Activated CD4-positive, CD25-positive, alpha-beta regulatory T cell treated with anti-CD3 and anti-CD28 coated beads, Interleukin-2, amount 50 U/mL, for 72 hours (primary cell): Measurements from ENCODE around the gene DCP1B.

Source experiments
- DNase-seq: peaks from one replicate; pipeline ENCODE4 v3.0.0; 2021

Gene DCP1B

DNA sequence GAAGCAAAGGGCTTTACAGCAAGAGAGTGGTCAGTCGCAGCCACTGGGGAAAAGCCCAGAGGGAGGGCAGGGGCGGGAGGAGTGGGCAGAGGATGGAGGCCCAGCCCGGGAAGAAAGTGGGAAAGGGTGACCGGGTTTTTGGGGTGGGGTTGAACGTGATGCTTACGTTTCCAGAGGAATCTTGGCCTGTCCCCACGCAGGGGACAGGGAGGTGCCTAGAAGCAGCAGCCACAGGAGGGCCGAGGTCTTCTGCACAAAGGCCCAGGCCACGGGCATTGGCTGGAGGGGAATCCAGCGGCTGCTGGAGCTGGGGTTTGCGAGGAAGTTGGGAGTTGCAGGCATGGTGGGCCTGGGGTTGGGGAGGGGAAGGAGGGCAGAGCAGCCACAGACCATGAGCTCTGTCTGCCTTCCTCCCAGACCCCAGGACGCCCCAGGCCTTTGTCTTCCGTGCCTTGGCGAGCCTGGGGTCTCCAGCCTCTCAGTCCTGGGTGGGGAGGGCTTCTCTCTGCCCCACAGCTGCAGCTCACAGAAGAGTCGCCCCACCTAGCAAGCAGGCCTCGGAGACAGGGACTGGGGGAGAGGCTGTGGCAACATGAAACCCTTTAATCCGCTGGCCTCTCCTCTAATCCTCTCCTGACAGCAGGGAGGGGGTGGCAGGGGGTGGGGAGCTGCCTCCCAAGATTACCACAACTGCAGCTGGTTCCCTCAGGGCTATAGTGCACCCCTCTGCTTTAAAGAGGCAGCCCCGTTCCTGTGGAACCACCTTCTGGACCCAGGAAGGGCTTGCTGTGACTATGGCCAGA lies 86.0 kb downstream of the DCP1B start, which contains the start of gene CACNA2D4:
Gene CACNA2D4, minus strand, starts transcription at position 572 of the 803 bp plus-strand sequence. Its CDS starts 179 bp downstream, at position 393.
- peak; percentile 14 for DNase-seq

DNA sequence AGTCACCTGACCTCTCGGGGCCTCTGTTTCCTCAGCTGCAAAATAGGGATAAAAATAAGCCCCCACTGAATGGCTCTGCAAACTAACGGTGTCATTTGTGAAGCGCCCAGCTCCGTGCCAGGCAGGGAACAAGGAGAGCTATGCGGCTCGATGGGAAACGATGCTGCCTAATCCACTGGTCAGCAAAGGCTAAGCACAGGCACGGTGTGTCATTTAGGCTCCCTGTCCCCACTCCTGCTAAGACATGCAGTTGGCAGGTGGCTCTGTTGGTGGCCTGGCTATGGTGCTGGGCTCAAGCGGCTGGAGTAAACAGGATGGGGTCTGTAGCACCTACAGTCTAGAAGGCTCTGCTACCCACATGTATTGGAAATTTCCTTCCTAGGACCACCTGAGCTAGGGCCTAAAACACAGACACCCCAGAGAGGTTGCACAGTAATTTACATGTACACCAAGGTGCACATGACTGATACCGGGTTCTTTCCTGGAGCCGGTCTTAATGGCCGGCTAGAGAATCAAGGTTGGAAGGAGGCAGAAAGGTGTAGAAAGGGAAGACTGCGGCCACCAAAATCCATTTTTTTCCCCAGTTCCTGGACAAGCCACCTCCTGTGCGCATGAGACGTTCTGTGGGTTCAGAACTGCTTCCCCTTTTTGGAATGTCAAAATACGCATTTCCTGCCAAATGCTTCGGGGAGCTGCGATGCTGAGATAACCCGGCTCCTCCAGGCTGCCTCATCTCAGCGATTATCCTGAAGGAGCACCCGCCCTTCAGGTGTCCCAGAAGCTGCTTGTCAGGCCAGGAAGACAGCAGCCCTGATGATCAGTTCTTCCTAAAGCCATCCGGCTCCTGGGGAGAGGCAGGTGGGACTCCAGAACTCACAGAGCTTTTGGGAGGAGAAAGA lies 86.8 kb downstream of the DCP1B start:
- DNase-seq: peak; percentile 17

DNA sequence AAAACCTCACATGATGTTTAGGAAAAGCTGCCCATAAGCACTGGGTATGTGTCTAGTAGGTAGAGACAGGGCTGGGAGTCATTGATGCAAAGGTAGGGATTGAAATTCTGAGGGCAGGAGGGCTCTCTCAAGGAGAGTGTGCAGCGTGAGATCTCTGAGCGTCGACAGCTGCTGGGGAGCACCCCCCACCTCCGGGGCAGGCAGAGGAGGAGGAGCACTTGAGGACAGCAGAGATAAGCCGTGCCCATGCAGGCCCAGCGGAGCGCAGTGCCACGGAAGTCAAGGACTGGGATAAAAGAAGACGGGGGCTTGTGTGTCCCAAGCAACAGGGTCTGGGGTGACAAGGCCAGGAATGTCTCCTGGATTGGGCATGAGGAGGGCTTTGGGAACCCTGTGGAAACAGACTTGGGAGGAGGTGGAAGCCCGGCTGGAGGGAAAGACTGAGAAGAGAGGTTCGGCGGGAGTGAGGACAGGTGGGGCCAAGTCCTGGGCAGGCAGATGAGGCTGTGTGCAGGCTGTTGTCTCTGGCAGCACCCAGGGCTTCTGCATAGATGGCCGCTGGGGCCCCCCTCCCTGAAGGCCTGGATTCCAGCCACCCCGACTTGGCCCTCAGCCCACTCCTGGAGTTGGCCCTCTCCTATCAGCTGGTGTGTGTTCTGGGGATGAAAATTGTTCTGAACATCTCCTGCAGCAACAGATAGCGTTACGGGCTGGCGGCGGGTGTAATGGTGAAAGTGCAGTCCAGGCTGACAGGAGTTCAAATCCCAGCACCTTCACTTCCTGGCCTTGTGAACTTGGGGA lies 87.7 kb downstream of the DCP1B start:
- peak; percentile 16 for DNase-seq

DNA sequence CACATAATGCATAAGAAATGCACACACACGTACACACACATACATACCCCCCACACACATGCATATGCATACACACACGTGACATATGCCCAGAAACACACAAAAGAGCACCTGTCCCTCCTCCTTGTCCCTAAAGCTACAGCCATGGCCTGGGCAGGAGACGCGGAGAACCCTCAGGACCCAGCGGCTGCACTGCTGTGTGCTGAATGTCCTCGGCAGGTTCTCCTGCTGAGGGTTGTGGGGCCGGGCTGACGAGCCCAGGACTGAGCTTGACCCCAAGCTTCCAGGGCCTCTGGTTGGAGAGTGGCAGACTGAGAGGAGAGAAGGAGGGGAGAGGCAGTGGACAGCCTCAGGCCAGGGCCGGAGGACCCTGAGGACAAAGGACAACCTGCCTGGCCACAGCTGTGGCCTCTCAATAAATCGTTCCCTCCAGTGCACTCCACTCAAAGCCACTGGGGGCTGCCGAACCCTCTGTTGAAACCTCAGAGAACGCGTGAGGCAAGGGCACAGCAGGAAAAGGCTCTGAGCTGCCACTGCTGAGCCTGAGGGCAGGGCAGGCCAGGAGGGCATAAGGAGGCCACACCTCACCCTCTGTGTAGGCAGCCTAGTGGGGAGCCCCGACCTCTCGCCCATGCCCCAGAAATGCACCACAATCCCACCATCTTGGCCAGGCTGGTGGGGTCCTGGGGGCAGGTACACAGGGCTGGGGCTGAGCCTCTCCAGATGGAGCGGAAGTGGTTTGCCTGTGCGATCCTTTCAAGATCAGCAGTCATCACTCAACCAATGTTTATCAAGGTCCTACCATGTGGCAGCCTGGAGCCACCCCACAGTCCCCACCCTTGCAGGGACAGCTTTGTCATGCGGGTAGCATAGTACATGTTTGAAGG lies 88.9 kb downstream of the DCP1B start:
- DNase-seq: peak; percentile 32

DNA sequence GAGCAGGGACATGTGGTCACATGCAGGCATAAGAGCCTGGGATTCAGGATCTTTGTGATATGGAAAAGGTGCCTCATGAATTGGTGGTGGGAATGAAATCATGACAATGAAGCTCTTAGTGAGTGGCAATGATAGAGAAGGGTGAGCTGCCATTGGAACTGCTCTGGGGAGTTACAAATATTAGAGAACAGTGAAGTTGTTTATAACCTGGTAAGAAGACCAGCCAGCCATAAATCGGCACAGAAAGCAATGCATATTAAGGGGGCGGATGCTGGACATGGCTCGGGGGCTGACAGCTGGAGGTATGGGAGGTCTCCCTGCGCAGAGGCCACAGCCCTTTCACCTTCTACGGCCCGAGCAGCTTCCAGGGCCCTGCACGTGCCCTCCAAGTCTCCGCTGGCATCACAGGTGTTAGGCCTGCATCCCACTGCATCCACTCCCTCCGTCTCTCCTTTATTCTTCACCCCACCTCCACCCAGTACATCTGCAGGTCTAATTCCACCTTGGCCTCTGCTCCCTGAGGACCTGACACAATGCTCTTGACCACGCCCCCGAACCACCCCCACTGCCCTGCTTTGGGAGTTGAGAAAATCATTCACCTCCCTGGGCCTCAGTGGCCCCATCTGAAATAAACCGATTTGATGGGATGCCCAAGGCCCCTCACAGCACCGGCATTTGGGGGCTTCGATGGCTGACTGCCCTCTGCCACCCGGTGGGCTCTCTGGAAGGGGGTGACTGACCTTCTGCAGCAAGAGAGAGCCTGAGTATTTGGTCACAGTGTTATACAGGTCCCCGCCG lies 89.9 kb downstream of the DCP1B start:
- DNase-seq: no peak

DNA sequence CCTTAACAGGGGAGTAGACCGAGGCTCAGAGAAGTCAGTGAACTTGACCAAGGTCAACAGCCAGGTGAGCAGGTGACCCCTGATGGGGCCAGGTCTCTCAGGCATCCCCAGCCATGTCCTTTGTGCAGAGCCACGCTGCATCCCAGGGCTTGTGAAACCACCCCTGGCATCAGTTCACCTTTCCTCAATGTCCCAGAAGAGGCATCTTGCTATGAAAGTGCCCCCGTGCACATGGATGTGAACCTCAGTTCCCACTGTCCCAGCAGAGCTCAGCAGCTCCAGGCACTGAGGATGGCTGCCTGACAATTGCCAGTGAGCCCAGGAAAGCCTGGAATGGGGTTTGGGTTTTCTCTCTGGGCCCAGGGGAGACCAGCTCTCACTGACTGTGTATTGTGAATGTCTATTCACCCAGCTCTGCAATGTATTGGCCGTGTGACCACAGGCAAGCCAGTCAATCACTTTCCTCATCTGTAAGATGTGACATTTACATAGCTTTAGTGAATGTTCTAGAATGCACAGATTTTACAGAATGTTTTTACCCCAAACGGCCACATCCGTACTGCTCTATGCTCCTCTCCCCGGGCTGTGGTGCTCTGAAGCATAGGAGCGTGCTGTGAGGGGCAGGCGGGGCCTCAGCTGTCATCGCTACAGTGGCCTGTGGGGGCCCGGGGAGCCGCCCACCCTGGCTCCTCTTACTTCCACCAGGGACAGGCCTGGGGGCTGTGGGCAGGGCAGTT lies 90.7 kb downstream of the DCP1B start:
- peak; percentile 17 for DNase-seq

DNA sequence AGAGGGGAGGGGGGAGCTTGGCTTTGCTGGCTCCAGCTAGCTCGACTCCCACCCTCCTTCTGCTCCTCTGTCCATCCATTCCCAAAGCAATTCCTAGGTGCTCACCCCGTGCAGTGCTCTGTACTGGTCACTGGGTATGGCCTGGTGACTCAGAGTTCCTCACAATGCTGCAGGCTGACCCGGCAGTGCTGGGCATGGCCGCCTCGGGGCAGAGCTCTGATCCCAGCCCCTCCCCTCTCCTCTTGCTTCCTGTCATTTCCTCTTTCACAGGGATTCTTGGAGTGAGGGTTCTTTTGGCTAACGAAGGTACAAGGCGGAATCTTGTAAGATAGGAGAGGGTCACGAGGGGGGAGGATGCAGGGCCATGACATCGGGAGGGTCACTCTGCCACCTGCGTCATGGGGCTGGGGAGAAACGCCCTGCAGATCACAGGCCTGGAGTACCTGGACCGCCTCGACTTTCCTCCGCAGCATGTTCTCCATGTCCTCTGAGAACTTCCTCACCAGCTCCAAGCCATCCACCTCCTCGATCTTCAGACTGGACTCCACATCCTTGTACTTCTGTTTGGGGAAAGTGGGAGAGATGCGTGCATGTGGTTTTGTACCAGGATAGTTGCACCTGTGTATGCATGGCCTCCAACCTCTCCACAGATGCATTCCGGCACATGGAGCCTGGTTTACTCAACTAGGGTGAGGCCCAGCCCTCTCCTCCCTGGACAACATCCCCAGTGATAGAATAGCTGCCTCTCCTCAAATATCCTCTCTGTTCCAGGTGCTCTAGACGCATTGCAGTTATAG lies 91.5 kb downstream of the DCP1B start:
- peak; percentile 8 for DNase-seq

DNA sequence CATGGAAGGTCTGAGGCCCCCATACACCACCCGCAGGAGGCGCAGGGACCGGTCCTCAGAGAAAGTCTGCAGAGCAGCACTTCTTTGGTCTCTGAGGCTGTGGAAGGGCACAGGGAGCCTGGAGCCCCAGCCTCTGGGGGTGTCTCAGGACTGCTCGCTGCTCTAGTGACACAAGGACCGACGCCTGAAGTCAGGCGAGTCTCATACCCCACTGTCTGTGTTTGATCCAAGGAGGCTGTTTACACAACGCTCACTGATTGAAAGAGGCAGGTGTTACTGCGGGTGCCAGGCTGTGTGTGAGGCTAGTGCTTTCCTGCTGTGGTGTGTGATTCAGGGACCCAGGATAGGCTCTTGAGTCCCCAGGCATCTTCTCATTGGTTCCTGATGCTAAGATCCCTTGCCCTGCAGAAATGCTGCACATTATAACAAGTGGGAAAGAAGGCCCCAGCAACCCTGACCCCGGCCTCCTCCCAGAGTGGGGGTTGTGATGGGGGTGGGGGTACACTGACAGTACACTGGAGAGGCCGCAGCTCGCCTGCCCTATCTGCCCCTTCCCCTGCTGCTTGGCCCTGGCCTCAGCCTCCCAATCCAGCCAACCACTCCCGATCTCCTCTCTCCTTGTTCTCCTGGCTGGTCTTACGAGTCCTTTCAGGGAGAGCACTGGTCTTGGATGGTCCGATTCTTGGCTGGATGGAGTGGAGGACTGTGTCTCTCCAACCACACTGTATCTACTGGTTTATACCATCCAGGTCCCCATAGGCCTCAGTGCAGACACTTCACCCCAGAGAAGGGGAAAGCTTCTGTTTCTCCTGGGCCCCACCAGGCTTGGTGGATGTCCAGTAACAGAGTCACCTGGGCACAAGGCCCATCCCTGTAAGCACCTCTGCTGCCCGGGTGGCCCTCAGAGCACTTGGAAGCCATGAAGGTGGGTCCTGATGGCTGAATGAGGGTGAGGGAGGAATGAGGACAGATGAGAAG lies 92.4 kb downstream of the DCP1B start:
- DNase-seq: peak; percentile 13

DNA sequence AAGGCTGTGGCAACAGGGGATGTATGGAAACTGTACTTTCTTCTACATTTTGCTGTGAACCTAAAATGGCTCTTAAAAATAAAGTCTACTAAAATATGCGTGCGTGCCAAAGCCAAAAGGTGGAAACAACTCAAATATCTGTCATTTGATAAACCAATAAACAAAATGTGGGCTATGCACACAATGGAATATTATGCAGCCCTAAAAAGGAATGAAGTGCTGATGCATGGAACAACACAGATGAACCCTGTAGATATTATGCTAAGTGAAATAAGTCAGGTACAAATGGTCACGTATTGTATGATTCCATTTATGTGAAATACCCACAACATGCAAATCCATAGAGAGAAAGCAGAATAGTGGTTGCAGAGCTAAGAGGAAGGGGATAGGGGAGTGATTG lies 93.8 kb downstream of the DCP1B start:
- DNase-seq: no peak

DNA sequence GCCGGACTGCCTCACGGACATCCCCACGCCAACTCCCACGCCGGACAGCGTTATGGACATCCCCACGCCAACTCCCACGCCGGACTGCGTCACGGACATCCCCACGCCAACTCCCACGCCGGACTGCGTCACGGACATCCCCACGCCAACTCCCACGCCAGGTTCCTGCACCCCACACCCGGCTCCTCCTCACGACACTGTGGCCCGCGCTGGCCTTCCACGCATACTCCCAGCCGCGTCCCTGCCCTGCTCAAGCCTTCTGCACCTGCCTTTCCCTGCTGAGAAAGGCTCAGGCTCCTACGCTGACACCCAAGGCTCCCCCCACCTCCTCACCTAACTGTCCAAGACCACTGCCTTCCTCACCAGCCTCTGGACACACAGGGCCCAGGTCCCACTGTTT lies 95.5 kb downstream of the DCP1B start:
- no peak for DNase-seq

DNA sequence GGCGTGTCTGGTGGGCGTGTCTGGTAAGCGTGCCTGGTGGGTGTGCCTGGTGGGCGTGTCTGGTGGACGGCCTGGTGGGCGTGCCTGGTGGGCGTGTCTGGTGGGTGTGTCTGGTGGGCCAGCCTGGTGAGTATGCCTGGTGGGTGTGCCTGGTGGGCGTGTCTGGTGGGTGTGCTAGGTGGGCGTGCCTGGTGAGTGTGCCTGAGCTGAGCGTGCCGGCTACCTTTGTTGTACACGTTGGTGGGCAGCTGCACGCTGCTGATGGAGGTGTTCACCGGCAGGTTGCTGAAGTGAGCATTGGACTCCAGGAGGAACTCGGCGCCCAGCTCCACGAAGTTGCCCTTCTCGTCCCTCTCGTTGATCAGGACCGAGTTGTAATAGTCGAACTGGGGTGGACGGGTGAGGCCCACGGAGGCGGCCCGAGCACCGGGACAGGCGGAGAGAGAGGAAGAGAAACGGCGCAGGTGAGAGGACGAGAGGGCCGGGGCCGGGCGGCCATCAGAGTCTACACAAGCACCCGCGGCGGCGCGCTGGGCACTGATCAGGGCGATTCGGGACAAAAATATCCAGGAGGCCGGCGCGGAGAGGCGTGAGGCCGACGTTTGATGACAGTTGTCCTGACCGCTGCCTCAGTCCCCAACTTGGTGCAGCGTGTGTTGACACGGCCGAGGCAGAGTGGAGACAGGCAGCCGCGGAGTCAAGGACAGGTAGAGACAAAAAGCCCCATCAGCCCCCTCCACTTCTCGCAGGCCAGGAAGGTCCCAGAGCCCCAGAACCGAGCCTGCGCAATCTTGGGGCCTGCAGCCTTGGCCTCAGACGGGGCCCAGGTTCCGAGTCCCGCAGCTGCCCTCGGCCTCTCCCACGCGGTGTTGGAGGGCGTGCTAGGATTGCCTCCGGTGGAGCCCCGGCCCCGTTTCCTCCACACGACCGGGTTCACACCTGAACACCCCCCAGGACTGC lies 96.3 kb downstream of the DCP1B start:
- peak; percentile 31 for DNase-seq

DNA sequence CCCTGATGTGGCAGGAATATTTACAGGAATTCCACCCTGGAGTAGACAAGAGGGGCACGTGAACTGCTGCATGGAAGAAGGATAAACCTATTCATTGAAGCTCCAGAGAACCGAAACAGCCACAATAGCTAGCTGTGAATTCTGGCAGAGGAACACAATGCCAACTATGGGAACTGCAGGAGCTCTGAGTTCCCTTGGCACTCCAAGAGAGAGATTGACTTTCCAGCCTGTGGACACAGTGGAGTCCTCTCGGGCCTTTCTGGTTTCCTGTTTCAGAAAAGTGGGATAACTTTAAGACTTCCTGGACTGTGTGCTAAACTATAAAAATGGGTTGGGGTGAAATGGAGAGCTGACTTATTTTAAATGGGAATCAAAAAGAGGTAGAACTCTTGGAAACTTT lies 97.7 kb downstream of the DCP1B start:
- no peak for DNase-seq

DNA sequence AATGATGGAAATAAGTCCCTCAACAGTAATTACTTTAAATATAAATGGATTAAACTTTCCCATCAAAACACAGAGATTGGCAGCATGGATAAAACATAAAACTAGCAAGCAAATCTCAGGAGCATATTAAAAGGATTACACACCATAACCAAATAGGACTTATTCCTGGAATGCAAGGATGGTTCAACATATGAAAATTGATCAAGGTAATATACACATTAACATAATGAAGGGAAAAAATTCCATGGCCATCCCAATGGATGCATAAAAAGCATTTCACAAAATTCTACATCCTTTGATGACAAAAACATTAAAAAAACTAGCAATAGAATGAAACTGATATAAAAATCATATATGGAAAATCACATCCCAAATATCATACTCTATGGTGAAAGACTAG lies 99.4 kb downstream of the DCP1B start:
- DNase-seq: no peak

DNA sequence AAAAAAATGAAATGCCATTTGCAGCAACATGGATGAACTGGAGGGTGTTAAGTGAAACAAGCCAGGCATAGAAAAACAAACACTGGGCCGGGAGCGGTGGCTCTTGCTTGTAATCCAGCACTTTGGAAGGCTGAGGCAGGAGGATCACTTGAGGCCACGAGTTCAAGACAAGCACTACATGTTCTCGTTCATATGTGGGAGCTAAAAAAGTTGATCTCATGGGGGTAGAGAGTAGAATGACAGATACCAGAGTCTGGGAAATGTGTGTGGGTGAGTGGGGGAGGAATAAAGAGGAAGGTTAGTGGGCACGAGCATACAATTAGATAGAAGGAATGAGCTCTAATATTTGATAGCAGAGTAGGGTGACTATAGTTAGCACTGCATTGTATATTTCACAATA lies 107.3 kb downstream of the DCP1B start:
- no peak for DNase-seq
